22Rv1 (cell line): ENCODE data around the gene DDC.
A peak's percentile ranks its signal among the peaks of the same experiment; 100 is the strongest.
"Not testable (repeated sequence)": the region's sequence is repeated elsewhere in the genome, so short reads cannot be mapped to it uniquely, and the experiment has no call there.

Experiments used
- H3K27ac ChIP-seq: fragments of 450-650 bp; 2 replicates; pipeline ENCODE4 v1.5.1; 2017
- CTCF ChIP-seq: fragments of 450-650 bp; IDR thresholded peaks from 2 replicates; pipeline ENCODE4 v1.5.1; 2017; ENCODE audit warnings: mild to moderate bottlenecking
- ZFX ChIP-seq: fragments of 450-650 bp; IDR thresholded peaks from 2 replicates; pipeline ENCODE4 v1.6.1; 2017; ENCODE audit warnings: antibody characterized with exemption, borderline replicate concordance

Gene DDC

GRCh38 chr7:50467817-50468610 lies 97.2 kb downstream of the DDC start:
- no peak for TF ChIP-seq ZFX
- peak; percentile 97 for TF ChIP-seq CTCF
- no peak overlapping the region for H3K27ac ChIP-seq

GRCh38 chr7:50466815-50467585 lies 98.2 kb downstream of the DDC start:
- TF ChIP-seq ZFX (no peak), CTCF (no peak)
- no peak overlapping the region for H3K27ac ChIP-seq

GRCh38 chr7:50463035-50463434 lies 102.2 kb downstream of the DDC start:
- TF ChIP-seq ZFX: no peak
- TF ChIP-seq CTCF: no peak
- no peak overlapping the region for H3K27ac ChIP-seq

- TF ChIP-seq ZFX (no peak), CTCF (no peak)
- no peak overlapping the region for H3K27ac ChIP-seq
Observed at GRCh38 chr7:50462361-50462760, 102.8 kb downstream of the DDC start.

GRCh38 chr7:50461695-50462094 lies 103.5 kb downstream of the DDC start:
- H3K27ac ChIP-seq: no peak overlapping the region
- TF ChIP-seq CTCF (no peak), ZFX (no peak)

GRCh38 chr7:50459183-50459582 lies 106.0 kb downstream of the DDC start:
- H3K27ac ChIP-seq: not testable (repeated sequence)

GRCh38 chr7:50458651-50459050 lies 106.6 kb downstream of the DDC start:
- H3K27ac ChIP-seq: not testable (repeated sequence)

- TF ChIP-seq CTCF (no peak), ZFX (no peak)
Observed at GRCh38 chr7:50456371-50457123, 108.7 kb downstream of the DDC start.

More at GRCh38 chr7:50456371-50457123, 108.7 kb downstream of the DDC start:
- H3K27ac ChIP-seq: no peak overlapping the region
